HepG2 (cell line): ENCODE data around the gene ERVH48-1. TPM values are rescaled to one million over a fixed set of nuclear protein-coding genes. Genes with fewer than 3 reads are reported as not detected.

Experiments used
- CC2D1A ChIP-seq: sonication (generic); formaldehyde crosslinking; IDR thresholded peaks from 2 replicates; pipeline ENCODE4 v1.8.1; 2023; ENCODE audit warnings: mild to moderate bottlenecking, missing genetic modification reagents
- CTCF ChIP-seq: sonication (generic); formaldehyde crosslinking; IDR thresholded peaks from 2 replicates; pipeline ENCODE4 v1.5.0; 2020; ENCODE audit warnings: mild to moderate bottlenecking, missing genetic modification reagents, moderate library complexity
- DMTF1 ChIP-seq: sonication (generic); formaldehyde crosslinking; IDR thresholded peaks from 2 replicates; pipeline ENCODE4 v1.4.0; 2020; ENCODE audit warnings: mild to moderate bottlenecking, missing genetic modification reagents
- GLI4 ChIP-seq: sonication (generic); formaldehyde crosslinking; IDR thresholded peaks from 2 replicates; pipeline ENCODE4 v1.5.1; 2020; ENCODE audit warnings: missing genetic modification reagents, mild to moderate bottlenecking, moderate library complexity, borderline replicate concordance
- HOXD1 ChIP-seq: sonication (generic); formaldehyde crosslinking; IDR thresholded peaks from 2 replicates; pipeline ENCODE4 v1.5.0; 2020; ENCODE audit warnings: missing genetic modification reagents
- MAFF ChIP-seq: IDR thresholded peaks from 2 replicates; pipeline ENCODE4 v1.6.1; 2011; ENCODE audit warnings: low read depth, low read length, improper control_type of control experiment
- NFE2 ChIP-seq: sonication (generic); formaldehyde crosslinking; IDR thresholded peaks from 2 replicates; pipeline ENCODE4 v1.4.0; 2020; ENCODE audit warnings: missing genetic modification reagents
- PHF21A ChIP-seq: sonication (generic); formaldehyde crosslinking; IDR thresholded peaks from 2 replicates; pipeline ENCODE4 v1.5.0; 2020; ENCODE audit warnings: mild to moderate bottlenecking, missing genetic modification reagents
- TCF7 ChIP-seq: sonication (generic); IDR thresholded peaks from 2 replicates; pipeline ENCODE4 v1.6.1; 2016; ENCODE audit warnings: antibody characterized with exemption, low read depth
- THAP9 ChIP-seq: sonication (generic); formaldehyde crosslinking; IDR thresholded peaks from 2 replicates; pipeline ENCODE4; 2020; ENCODE audit warnings: missing genetic modification reagents, mild to moderate bottlenecking, borderline replicate concordance
- TSC22D2 ChIP-seq: sonication (generic); formaldehyde crosslinking; IDR thresholded peaks from 2 replicates; pipeline ENCODE4 v1.5.1; 2020; ENCODE audit warnings: missing genetic modification reagents, mild to moderate bottlenecking, borderline replicate concordance
- USF2 ChIP-seq, 2 experiments: sonication (generic) in 1 of 2; formaldehyde crosslinking in 1 of 2; IDR thresholded peaks; 2 replicates each; pipeline versions ENCODE4 v1.5.1 to v1.6.1; 2011 to 2020; ENCODE audit warnings: borderline replicate concordance in 1 of 2, low read depth in 1 of 2, low read length in 1 of 2, mild to moderate bottlenecking in 1 of 2, missing genetic modification reagents in 1 of 2, moderate library complexity in 1 of 2
- WIZ ChIP-seq: sonication (generic); formaldehyde crosslinking; IDR thresholded peaks from 2 replicates; pipeline ENCODE4 v1.5.1; 2020; ENCODE audit warnings: mild to moderate bottlenecking, missing genetic modification reagents
- ZNF362 ChIP-seq: sonication (generic); formaldehyde crosslinking; IDR thresholded peaks from 2 replicates; pipeline ENCODE4 v1.4.0; 2020; ENCODE audit warnings: missing genetic modification reagents, mild to moderate bottlenecking, borderline replicate concordance
- ZNF558 ChIP-seq: sonication (generic); formaldehyde crosslinking; IDR thresholded peaks from 2 replicates; pipeline ENCODE4 v1.9.0; 2022; ENCODE audit warnings: mild to moderate bottlenecking, missing genetic modification reagents, borderline replicate concordance
- ZNF709 ChIP-seq: sonication (generic); formaldehyde crosslinking; IDR thresholded peaks from 2 replicates; pipeline ENCODE4 v1.5.0; 2020; ENCODE audit warnings: mild to moderate bottlenecking, missing genetic modification reagents
- ZNF749 ChIP-seq: sonication (generic); formaldehyde crosslinking; IDR thresholded peaks from 2 replicates; pipeline ENCODE4 v1.8.0; 2022; ENCODE audit warnings: mild to moderate bottlenecking, missing genetic modification reagents, moderate library complexity, borderline replicate concordance
- polyA plus RNA-seq, 8 experiments: library from polyadenylated mRNA; depleted of rRNA in 3 of 8; stranded (reverse) in 7 of 8; unstranded in 1 of 8; fragments of >200 nt; fragmentation: Illumina TruSeq in 4 of 8; extraction: Trizol in 4 of 8; gene quantifications; 2 replicates each; pipeline versions ENCODE4 v1.2.1 to v1.2.3, GENCODE V29; 2011 to 2016; ENCODE audit warnings: low read depth in 4 of 8, missing spikeins in 1 of 8, mixed read lengths in 1 of 8; ENCODE audit not compliant: insufficient read depth in 1 of 8
- total RNA-seq, 5 experiments: library from RNA; depleted of rRNA; stranded (reverse); fragments of >200 nt; fragmentation: Illumina TruSeq; extraction: Trizol; gene quantifications; 2 replicates each; pipeline ENCODE4 v1.2.3, GENCODE V29; 2016; ENCODE audit warnings: low read depth in 1 of 5

The ERVH48-1 gene
- total and polyA plus RNA-seq, 2 of the 13 experiments (the other 11 are each of a cell fraction or from before 2014, with no cell fraction given), result 1.8 TPM; not detected in 1

- TF ChIP-seq WIZ (CRISPR knock-in tag) (0 out of 2 replicates have a peak, but pooled peaks have one; percentile 53), CTCF (peak; percentile 21; the same call in 1 of the 2 replicates), NFE2 (CRISPR knock-in tag) (no peak), TCF7 (no peak), TSC22D2 (CRISPR knock-in tag) (no peak), ZNF362 (CRISPR knock-in tag) (peak; percentile 20; the same call in 1 of the 2 replicates), USF2 (IDR thresholded peaks at IDR 0.05; ENCODE audit: low read depth, low read length) (no peak), USF2 (CRISPR knock-in tag; IDR thresholded peaks at IDR 0.05; ENCODE audit: borderline replicate concordance) (peak; percentile 35; the same call in 1 of the 2 replicates), PHF21A (CRISPR knock-in tag) (peak; percentile 74), GLI4 (no peak), MAFF (no peak), ZNF709 (CRISPR knock-in tag) (peak; percentile 75), HOXD1 (CRISPR knock-in tag) (peak; percentile 73; the same call in 1 of the 2 replicates), ZNF749 (CRISPR knock-in tag) (no peak), ZNF558 (CRISPR knock-in tag) (peak; percentile 61; the same call in 1 of the 2 replicates), CC2D1A (CRISPR knock-in tag) (no peak), THAP9 (CRISPR knock-in tag) (peak; percentile 77; the same call in 1 of the 2 replicates), DMTF1 (CRISPR knock-in tag) (no peak)
Observed at GRCh38 chr21:42892931-42893755, 32.3 kb downstream of the ERVH48-1 start, which contains the start of gene NDUFV3 (continued).
